ENCODE results near the gene CDC20B.

The CDC20B gene, protein sequence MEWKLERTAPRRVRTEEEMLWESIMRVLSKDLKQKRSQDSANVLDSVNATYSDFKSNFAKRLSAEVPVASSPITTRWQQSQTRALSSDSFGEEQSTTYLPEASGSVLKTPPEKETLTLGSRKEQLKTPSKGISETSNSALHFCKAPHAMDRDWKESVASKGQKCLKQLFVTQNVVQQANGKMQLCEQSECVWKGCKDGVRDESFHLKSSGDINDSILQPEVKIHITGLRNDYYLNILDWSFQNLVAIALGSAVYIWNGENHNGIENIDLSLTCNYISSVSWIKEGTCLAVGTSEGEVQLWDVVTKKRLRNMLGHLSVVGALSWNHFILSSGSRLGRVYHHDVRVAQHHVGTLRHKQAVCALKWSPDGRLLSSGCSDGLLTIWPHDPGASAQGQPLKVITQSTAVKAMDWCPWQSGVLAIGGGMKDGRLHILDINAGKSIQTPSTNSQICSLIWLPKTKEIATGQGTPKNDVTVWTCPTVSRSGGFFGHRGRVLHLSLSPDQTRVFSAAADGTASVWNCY
- total RNA-seq: 0.12 to 0.76 (median 0.42) reads per million in 4 donors

DNA sequence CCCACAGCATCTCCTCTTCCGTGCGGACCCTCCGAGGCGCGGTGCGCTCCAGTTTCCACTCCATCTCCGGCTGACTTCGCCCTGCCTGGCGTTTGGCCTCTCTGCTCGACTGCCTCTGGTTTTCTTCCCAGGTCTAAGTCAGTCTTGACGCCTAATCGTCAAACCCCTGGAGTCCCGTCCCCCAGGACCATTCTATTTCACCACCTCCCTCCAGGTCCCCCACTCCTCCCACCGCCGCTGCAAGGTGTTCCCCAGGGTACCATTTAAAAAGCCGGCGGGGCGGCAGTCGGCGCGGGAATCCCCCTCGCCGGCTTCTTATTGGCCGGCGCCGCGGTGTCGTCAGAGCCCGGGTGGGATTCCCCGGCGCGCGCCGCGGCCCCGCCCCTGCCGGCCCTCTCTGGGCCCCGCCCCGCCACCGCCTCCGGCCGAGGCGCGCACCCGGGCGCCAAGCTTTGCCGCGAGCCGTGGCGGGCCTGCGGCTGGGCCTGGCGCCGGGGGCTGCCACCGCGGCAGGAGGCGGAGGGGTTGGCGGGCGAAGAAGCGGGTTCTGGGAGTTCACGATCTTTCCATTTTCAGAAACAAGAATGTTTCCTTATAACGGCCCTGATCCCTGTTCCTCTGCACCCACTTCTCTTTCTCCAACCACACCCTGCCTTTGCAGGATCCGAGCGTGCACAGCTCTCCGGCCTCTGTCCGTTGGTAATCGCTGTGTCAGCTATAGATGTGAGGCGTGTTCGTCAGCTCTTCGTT is at the start of gene CDC20B:
CDC20B (minus strand) TSS at position 241 of the 750 bp plus-strand sequence; CDS start at position 64, 177 bp downstream.
- DNase-seq: peak; percentile 56 to 78 (median 67)

- DNase-seq: no peak
Measured at GRCh38 chr5:55222092-55222984, 49.4 kb upstream of the CDC20B start.

- no peak for DNase-seq
Measured at GRCh38 chr5:55220433-55221185, 47.6 kb upstream of the CDC20B start.

DNA sequence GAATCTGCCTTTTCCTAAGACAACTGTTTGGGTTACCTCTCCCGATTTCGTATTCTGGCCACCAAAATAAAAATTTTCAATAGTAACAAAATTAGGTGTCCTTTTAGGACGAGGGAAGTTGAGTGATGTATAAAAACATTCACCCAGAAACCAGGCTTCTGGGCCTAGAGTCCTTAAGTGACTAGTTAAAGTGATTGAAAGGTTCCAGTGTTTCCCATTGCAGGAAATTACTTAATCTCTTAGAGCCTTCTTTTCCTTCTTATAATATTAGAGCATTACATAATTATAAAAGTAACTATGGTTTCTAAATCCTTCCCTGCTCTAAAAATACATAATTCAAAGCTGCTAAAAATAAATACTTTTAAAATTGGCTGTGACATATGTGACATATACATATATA is 46.8 kb upstream of the CDC20B start:
- DNase-seq: no peak

DNA sequence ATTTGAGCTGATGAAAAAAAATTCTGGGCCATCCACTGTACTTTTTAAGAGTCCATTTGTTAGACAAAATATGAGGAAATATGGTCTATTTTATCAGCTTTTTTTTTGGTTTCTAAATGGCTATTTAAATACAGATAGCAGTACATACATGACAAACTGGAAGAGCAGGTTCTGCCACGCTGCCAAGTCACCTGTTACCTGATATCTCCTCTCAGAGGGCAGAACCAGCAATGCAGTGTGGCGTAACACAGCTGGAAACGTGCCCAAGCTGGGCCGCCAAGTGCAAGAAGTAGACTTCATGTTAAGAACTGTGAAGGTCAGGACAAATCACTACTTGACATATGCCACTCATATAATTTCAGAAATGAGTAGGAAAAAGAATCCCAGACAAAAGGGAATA is 46.0 kb upstream of the CDC20B start:
- no peak for DNase-seq

DNA sequence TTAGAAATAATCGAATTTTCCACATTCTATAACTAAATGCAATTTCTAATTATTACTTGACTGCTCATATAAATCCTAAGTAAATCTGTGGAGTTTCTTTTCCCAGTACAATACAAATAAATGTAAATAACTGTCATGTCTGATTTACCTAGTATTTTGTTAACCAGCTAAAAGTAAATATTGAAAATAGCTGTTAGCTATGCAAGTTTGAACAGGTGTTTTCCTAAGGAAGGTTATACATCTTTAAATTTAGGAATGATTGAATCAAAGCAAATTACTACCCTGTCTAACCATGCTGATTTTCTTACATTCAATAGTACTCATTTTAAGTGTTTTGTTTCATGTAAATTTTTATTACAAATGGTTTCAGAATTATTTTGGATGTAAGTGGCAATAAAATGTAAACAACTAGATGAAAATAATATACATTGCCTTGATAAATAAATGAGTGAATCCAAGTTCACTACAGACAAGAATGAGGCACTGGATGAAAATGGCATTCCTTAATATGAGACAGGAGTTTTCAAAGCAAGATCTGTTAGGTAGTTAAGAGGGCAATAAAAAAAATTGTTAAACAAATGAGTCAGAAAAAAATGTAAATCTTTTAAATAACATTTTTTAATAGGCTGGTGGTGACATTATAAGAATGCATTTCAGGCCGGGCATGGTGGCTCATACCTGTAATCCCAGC is 38.4 kb upstream of the CDC20B start:
- no peak for DNase-seq

- DNase-seq: no peak
Measured at GRCh38 chr5:55205001-55205400, 32.0 kb upstream of the CDC20B start.

GRCh38 chr5:55191165-55191564 is 18.2 kb upstream of the CDC20B start:
- DNase-seq: no peak

- DNase-seq: no peak
Measured at GRCh38 chr5:55188656-55189540, 15.9 kb upstream of the CDC20B start.

DNA sequence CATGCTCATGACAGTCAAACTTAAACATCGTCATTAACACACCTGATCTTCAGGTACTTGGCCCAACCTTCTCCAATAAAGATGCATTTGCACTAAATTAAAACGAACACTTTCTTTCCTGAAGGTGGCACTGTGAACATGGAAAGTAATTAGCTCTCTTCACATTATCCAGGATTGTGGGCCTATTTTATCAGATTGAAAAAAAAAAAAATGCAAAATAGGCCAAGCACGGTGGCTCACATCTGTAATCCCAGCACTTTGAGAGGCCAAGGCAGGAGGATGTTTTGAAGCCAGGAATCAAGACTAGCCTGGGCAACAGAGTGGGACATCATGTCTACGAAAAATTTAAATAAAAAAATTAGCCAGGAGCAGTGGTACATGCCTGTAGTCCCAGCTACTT is 14.4 kb upstream of the CDC20B start:
- DNase-seq: no peak

DNA sequence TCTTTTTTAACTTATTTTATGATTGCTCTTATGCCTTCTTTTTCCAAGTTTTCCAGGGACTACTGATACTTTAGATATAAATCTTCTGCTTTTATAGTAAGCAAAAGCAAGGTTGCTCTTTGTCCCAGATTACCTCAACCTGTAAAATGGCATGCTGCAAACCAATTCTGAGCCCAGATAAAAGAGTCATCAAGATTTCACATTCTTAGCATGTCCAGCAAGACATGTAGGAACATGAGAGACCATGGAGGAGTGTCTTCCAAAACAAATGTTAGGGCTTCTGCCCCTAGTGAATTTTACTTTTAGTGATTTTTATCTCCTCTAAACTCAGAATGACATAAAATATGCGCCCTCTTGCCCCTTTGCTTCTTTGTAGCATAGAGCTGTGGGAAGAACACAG is 7.0 kb upstream of the CDC20B start:
- no peak for DNase-seq

DNA sequence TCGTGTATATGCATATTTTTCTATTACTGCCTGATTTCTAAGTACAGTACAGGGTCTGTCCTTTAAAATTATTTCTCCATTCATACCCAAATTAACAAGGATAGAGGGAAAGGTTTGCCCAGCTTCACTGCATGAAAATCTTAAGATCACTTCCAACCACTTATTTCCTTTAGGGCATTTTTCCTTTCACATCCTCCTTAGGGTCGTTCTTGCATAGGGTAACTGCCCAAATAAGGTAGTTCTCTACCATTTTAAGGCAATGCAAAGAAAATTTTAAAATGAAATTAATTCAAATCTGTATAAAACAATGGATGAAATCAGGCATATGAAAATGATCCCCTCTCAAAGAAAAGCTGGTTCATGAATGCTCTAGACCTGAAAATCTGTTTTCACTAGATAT is 4.1 kb upstream of the CDC20B start:
- DNase-seq: no peak

- DNase-seq: peak in 1 of 5 donors; percentile 8
Measured at GRCh38 chr5:55176176-55176818, 3.3 kb upstream of the CDC20B start.

- DNase-seq: no peak
Measured at GRCh38 chr5:55175781-55176175, 2.8 kb upstream of the CDC20B start.

DNA sequence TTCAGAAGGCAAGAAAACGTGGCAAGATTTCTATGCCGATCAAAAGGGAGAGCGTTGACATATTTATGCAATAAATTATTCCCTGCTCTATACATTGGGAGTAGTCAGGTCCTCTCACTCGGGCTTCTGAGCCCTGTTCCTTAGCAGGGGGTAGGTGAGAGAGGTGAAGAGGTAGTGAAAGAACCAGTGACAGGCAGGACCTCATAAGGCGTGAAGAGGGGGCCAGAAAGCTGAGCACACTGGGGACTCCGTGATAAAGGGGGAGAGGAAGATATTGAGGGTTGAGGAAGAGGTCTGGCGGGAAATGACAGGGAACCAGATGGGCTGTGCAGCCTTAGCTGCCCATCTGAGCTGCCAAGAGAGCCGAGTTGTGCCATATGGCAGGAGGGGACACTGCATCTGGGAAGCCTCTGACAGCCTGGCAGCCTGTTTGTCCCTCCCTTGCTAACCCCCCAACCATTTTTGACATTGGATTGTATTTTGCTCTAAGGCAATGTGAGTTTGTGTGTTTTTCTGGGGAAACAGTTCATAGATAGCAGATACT is 782 bp upstream of the CDC20B start:
- DNase-seq: no peak

GRCh38 chr5:55172051-55172899 is 702 bp downstream of the CDC20B start:
- peak in 4 of 5 donors; percentile 32 to 81 (median 44) for DNase-seq

DNA sequence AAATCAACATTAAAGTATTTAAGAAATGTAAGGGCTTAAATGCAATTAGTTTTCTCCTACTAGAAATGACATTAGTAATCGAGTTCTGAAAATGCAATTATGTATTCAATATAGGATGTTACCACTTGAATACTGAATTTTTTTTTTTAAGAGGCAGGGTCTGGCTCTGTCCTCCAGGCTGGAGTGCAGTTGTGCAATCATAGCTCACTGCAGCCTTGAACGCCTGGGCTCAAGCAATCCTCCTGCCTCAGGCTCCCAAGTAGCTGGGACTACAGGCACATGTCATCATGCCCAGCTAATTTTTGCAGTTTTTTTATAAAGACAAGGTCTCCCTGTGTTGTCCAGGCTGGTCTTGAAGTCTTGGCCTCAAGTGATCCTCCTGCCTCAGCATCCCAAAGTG is 1.5 kb downstream of the CDC20B start:
- no peak for DNase-seq

- no peak for DNase-seq
Measured at GRCh38 chr5:55162666-55163065, 10.3 kb downstream of the CDC20B start.

Data from T-helper 1 cell (primary cell).